HepG2 (cell line): Measurements from ENCODE around the gene RPAP3. TPM values are rescaled to one million over a fixed set of nuclear protein-coding genes. Genes with fewer than 3 reads are reported as not detected.

Experiments used
- ATAC-seq: fragments of 200-7000 bp; cut with Tn5 transposase; 3 replicates; pipeline ENCODE4 v1.9.1; 2020; ENCODE audit warnings: mild to moderate bottlenecking, moderate library complexity
- BruUV-seq: library from RNA; stranded (reverse); fragments of 400-500 nt; replicated peaks from 2 replicates; lab custom pipeline; 2021; lab: Mats Ljungman, UMichigan
- CTCF ChIA-PET: fragments of 300-600 bp; formaldehyde crosslinking; extraction: SDS; loops from one replicate; lab custom pipeline; 2021; ENCODE audit warnings: low total read pairs, inconsistent platforms, low intra/inter-chr PET ratio; lab: Yijun Ruan, JAX
- POLR2A ChIA-PET: fragments of 350-600 bp; sonication (Branson Sonifier 250); formaldehyde crosslinking; loops from one replicate; lab custom pipeline; 2020; ENCODE audit warnings: antibody characterized with exemption, inconsistent platforms; lab: Yijun Ruan, JAX
- DNase-seq: peaks from one replicate; pipeline ENCODE4 v3.0.0-alpha.2; 2015; ENCODE audit warnings: low spot score
- FAIRE-seq: peaks from 3 replicates; lab custom pipeline; 2011; peaks lifted over from hg19 to GRCh38; lab: Jason Lieb, UNC
- H2AFZ ChIP-seq: one replicate; pipeline ENCODE4 v1.6.1; 2011; ENCODE audit warnings: low read length, inconsistent platforms
- H3K27ac ChIP-seq: fragments of 300-600 bp; 3 replicates; pipeline ENCODE4 v1.8.0; 2011; ENCODE audit warnings: mixed run types, mild to moderate bottlenecking, mixed read lengths, low read length, inconsistent platforms; ENCODE audit not compliant: insufficient read depth; ENCODE audit errors: extremely low read length
- H3K27me3 ChIP-seq, 2 experiments: fragments of 200-600 bp in 1 of 2; 2 replicates in 1 of 2; 3 replicates in 1 of 2; pipeline versions ENCODE4 v1.6.0 to v1.8.0; 2011; ENCODE audit warnings: low read length in 2 of 2, mild to moderate bottlenecking in 2 of 2, moderate library complexity in 2 of 2, inconsistent platforms in 1 of 2; ENCODE audit not compliant: insufficient read depth in 2 of 2, control insufficient read depth in 1 of 2
- H3K36me3 ChIP-seq, 2 experiments: fragments of 200-600 bp in 1 of 2; replicated peaks in 1 of 2; 2 replicates in 1 of 2; 3 replicates in 1 of 2; pipeline versions ENCODE4 v1.5.1 to v1.8.0; 2011; ENCODE audit warnings: low read length in 2 of 2, inconsistent platforms in 1 of 2; ENCODE audit not compliant: insufficient read depth in 2 of 2, control insufficient read depth in 1 of 2
- H3K4me1 ChIP-seq: 2 replicates; pipeline ENCODE4 v1.5.1; 2012; ENCODE audit warnings: low read length, inconsistent platforms; ENCODE audit not compliant: insufficient read depth
- H3K4me2 ChIP-seq: 2 replicates; pipeline ENCODE4 v1.6.0; 2011; ENCODE audit warnings: low read depth, low read length, inconsistent platforms
- H3K4me3 ChIP-seq, 3 experiments: fragments of 200-600 bp in 1 of 3; sonication (generic), shearing (Covaris generic) in 1 of 3; replicated peaks in 1 of 3; 2 replicates each; pipeline ENCODE4 v1.5.1; 2011 to 2016; ENCODE audit warnings: low read length in 3 of 3, inconsistent platforms in 2 of 3, low read depth in 2 of 3, mild to moderate bottlenecking in 2 of 3, control low read depth in 1 of 3, mixed read lengths in 1 of 3; ENCODE audit not compliant: insufficient read depth in 1 of 3
- H3K79me2 ChIP-seq: one replicate; pipeline ENCODE4 v1.6.1; 2011; ENCODE audit warnings: low read length, inconsistent platforms; ENCODE audit not compliant: insufficient read depth
- H3K9ac ChIP-seq: 2 replicates; pipeline ENCODE4 v1.6.0; 2011; ENCODE audit warnings: mild to moderate bottlenecking, low read depth, low read length, inconsistent platforms; ENCODE audit not compliant: insufficient read depth
- H3K9me3 ChIP-seq: 2 replicates; pipeline ENCODE4 v1.5.1; 2012; ENCODE audit warnings: mild to moderate bottlenecking, low read length
- H4K20me1 ChIP-seq: 2 replicates; pipeline ENCODE4 v1.6.0; 2011; ENCODE audit warnings: inconsistent platforms, mild to moderate bottlenecking, low read length, moderate library complexity; ENCODE audit not compliant: insufficient read depth
- JUNB ChIP-seq: sonication (generic); formaldehyde crosslinking; IDR thresholded peaks from 2 replicates; pipeline ENCODE4 v1.8.0; 2022; ENCODE audit warnings: missing genetic modification reagents, mild to moderate bottlenecking, borderline replicate concordance
- RBAK ChIP-seq: sonication (generic); formaldehyde crosslinking; IDR thresholded peaks from 2 replicates; pipeline ENCODE4 v1.5.1; 2020; ENCODE audit warnings: mild to moderate bottlenecking, missing genetic modification reagents
- RFX3 ChIP-seq: IDR thresholded peaks from 2 replicates; pipeline ENCODE4 v1.6.1; 2016; ENCODE audit warnings: missing biosample characterization, missing genetic modification reagents
- SIN3A ChIP-seq: IDR thresholded peaks from 2 replicates; pipeline ENCODE4 v1.6.1; 2011; ENCODE audit warnings: low read depth, mild to moderate bottlenecking, control low read depth, low read length, borderline replicate concordance
- TP53 ChIP-seq: sonication (generic); formaldehyde crosslinking; conservative IDR thresholded peaks from 2 replicates; pipeline ENCODE4 v1.4.0; 2020; ENCODE audit warnings: missing genetic modification reagents
- ZEB1 ChIP-seq: IDR thresholded peaks from 2 replicates; pipeline ENCODE4 v1.6.1; 2012; ENCODE audit warnings: mild to moderate bottlenecking, low read depth, inconsistent platforms; ENCODE audit not compliant: insufficient replicate concordance
- ZNF333 ChIP-seq: sonication (generic); formaldehyde crosslinking; IDR thresholded peaks from 2 replicates; pipeline ENCODE4 v1.4.0; 2020; ENCODE audit warnings: mild to moderate bottlenecking, missing genetic modification reagents, borderline replicate concordance
- ZNF713 ChIP-seq: sonication (generic); formaldehyde crosslinking; IDR thresholded peaks from 2 replicates; pipeline ENCODE4 v1.4.0; 2020; ENCODE audit warnings: mild to moderate bottlenecking, missing genetic modification reagents
- ZNF788 ChIP-seq: sonication (generic); formaldehyde crosslinking; IDR thresholded peaks from 2 replicates; pipeline ENCODE4 v1.5.0; 2020; ENCODE audit warnings: mild to moderate bottlenecking, missing genetic modification reagents, borderline replicate concordance
- WGBS: methylation state at CpG from one replicate; pipeline ENCODE4 v1.1.6; 2017; ENCODE audit warnings: low lambda C conversion rate; 5-methylcytosine and 5-hydroxymethylcytosine counted together
- in situ Hi-C: cut with HindIII; loops from 2 replicates; pipeline ENCODE4 v1.10.0; 2017; ENCODE audit warnings: low pct_unique_long_range_greater_than_20kb; ENCODE audit not compliant: extremely low pct_ligation_motif_present
- intact Hi-C: fragments of 100-400 bp; cut with micrococcal nuclease; formaldehyde crosslinking; loops from one replicate; pipeline ENCODE4 v1.10.0; 2022; ENCODE audit not compliant: unreplicated experiment
- polyA plus RNA-seq, 8 experiments: library from polyadenylated mRNA; depleted of rRNA in 3 of 8; stranded (reverse) in 7 of 8; unstranded in 1 of 8; fragments of >200 nt; fragmentation: Illumina TruSeq in 4 of 8; extraction: Trizol in 4 of 8; gene quantifications; 2 replicates each; pipeline versions ENCODE4 v1.2.1 to v1.2.3, GENCODE V29; 2011 to 2016; ENCODE audit warnings: low read depth in 4 of 8, missing spikeins in 1 of 8, mixed read lengths in 1 of 8; ENCODE audit not compliant: insufficient read depth in 1 of 8
- total RNA-seq, 5 experiments: library from RNA; depleted of rRNA; stranded (reverse); fragments of >200 nt; fragmentation: Illumina TruSeq; extraction: Trizol; gene quantifications; 2 replicates each; pipeline ENCODE4 v1.2.3, GENCODE V29; 2016; ENCODE audit warnings: low read depth in 1 of 5
- TF ChIP-seq, protein P1 (sequence below): sonication (generic); formaldehyde crosslinking; IDR thresholded peaks from 2 replicates; pipeline ENCODE4 v1.4.0; 2020; ENCODE audit warnings: missing genetic modification reagents
- TF ChIP-seq, protein P2 (sequence below): sonication (generic); formaldehyde crosslinking; IDR thresholded peaks from 2 replicates; pipeline ENCODE4 v1.4.0; 2020; ENCODE audit warnings: missing genetic modification reagents
- TF ChIP-seq, protein P3 (sequence below): fragments of 450-650 bp; IDR thresholded peaks from 2 replicates; pipeline ENCODE4 v1.6.1; 2017

RPAP3 gene
- total and polyA plus RNA-seq, 2 of the 13 experiments (the other 11 are each of a cell fraction or from before 2014, with no cell fraction given), result 8.8 to 32.8 TPM

DNA sequence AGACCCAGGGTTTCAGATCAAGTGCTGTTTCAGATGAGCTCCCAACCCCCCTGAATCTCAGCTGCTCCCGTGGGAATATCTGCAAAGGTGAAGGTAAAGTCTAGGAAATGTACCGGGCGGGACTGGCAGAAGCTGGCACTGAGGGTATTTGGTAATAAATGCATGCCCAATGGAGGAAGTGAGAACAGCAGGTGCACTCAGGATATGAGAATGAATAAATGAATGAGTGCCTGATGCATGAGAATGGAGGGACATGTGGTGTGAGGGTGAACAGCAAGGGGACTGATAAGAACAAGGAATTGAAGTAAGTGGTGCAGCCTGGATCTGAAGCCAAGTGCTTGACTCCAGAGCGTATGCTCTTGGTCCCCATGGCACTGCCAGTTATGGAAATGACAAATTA is 41.3 kb upstream of the RPAP3 start:
- intact Hi-C loops (no loop called here), in situ Hi-C loops (no loop called here)
- Histone ChIP-seq H3K9me3 (no peaks in the 10 kb centered on the region), H3K4me3 (no peak overlapping the region), H3K4me1 (peaks cover 14% of the 10 kb centered on the region), H3K27me3 (peaks cover 17 to 58% of the 10 kb centered on the region in 2 experiments; a peak in 4 of 5 replicates), H3K4me2 (no peak overlapping the region), H3K79me2 (no peaks in the 10 kb centered on the region), H4K20me1 (no peaks in the 10 kb centered on the region), H2AFZ (no peak overlapping the region), H3K36me3 (no peaks in the 10 kb centered on the region), H3K27ac (no peak overlapping the region), H3K9ac (no peak overlapping the region)
- 4% methylated on average over 4 of the region's 4 CpGs for WGBS
- no TSS peak for BruUV-seq
- CTCF ChIA-PET, result no interaction called here
- ATAC-seq (no peak), DNase-seq (no peak), FAIRE-seq (no peak)
- POLR2A ChIA-PET, result no interaction called here
- TF ChIP-seq, protein P1, sequence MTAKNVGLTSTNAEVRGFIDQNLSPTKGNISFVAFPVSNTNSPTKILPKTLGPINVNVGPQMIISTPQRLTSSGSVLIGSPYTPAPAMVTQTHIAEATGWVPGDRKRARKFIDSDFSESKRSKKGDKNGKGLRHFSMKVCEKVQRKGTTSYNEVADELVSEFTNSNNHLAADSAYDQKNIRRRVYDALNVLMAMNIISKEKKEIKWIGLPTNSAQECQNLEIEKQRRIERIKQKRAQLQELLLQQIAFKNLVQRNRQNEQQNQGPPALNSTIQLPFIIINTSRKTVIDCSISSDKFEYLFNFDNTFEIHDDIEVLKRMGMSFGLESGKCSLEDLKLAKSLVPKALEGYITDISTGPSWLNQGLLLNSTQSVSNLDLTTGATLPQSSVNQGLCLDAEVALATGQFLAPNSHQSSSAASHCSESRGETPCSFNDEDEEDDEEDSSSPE (CRISPR knock-in tag), result no peak
- no peak for TF ChIP-seq ZNF788
- no peak for TF ChIP-seq RFX3
- no peak for TF ChIP-seq ZEB1
- no peak for TF ChIP-seq ZNF333 (CRISPR knock-in tag)
- no peak for TF ChIP-seq ZNF713 (CRISPR knock-in tag)
- TF ChIP-seq, protein P2, sequence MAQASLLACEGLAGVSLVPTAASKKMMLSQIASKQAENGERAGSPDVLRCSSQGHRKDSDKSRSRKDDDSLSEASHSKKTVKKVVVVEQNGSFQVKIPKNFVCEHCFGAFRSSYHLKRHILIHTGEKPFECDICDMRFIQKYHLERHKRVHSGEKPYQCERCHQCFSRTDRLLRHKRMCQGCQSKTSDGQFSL (CRISPR knock-in tag), result no peak
- TF ChIP-seq, protein P3, sequence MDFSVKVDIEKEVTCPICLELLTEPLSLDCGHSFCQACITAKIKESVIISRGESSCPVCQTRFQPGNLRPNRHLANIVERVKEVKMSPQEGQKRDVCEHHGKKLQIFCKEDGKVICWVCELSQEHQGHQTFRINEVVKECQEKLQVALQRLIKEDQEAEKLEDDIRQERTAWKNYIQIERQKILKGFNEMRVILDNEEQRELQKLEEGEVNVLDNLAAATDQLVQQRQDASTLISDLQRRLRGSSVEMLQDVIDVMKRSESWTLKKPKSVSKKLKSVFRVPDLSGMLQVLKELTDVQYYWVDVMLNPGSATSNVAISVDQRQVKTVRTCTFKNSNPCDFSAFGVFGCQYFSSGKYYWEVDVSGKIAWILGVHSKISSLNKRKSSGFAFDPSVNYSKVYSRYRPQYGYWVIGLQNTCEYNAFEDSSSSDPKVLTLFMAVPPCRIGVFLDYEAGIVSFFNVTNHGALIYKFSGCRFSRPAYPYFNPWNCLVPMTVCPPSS, result no peak
- no peak for TF ChIP-seq SIN3A
- TF ChIP-seq TP53 (CRISPR knock-in tag), result no peak
- TF ChIP-seq JUNB, result no peak
- no peak for TF ChIP-seq RBAK (CRISPR knock-in tag)
